Natural killer cell (primary cell): ENCODE data around the gene GIT2. TPM values are rescaled to one million over a fixed set of nuclear protein-coding genes. Genes with fewer than 3 reads are reported as not detected.
"Not testable (repeated sequence)": the region's sequence is repeated elsewhere in the genome, so short reads cannot be mapped to it uniquely, and the experiment has no call there.

Experiments used
- ATAC-seq, 3 donors: fragments of 150-1000 bp in 2 of 3; fragments of 200-7000 bp in 1 of 3; cut with Tn5 transposase; 1 replicate in 1 of 3; 2 replicates in 2 of 3; pipeline ENCODE4 v1.10.0; 2021; ENCODE audit warnings: mild to moderate bottlenecking in 2 of 3, moderate library complexity in 2 of 3
- DNase-seq, 2 donors: peaks; one replicate each; pipeline versions ENCODE4 v3.0.0 to v3.0.0-alpha.2; 2013 to 2021; ENCODE audit warnings: mixed read lengths in 1 of 2
- H3K27ac ChIP-seq: one replicate; pipeline ENCODE4 v1.5.1; 2013; ENCODE audit warnings: mild to moderate bottlenecking, low read length
- H3K27me3 ChIP-seq: one replicate; pipeline ENCODE4 v1.6.1; 2013; ENCODE audit warnings: low read length; ENCODE audit not compliant: control insufficient read depth, insufficient read depth
- H3K36me3 ChIP-seq: one replicate; pipeline ENCODE4 v1.6.1; 2013; ENCODE audit warnings: low read length; ENCODE audit not compliant: control insufficient read depth, insufficient read depth
- H3K4me1 ChIP-seq: one replicate; pipeline ENCODE4 v1.6.1; 2013; ENCODE audit warnings: low read length; ENCODE audit not compliant: control insufficient read depth, insufficient read depth
- H3K4me3 ChIP-seq: one replicate; pipeline ENCODE4 v1.5.1; 2013; ENCODE audit warnings: low read length
- H3K9me3 ChIP-seq: one replicate; pipeline ENCODE4 v1.6.1; 2013; ENCODE audit warnings: low read length; ENCODE audit not compliant: control insufficient read depth, insufficient read depth
- H3K27ac Mint-ChIP-seq, 2 donors: one replicate each; pipeline ENCODE4 v1.8.0; 2022; ENCODE audit warnings: mild to moderate bottlenecking in 2 of 2, mixed read lengths in 2 of 2, moderate library complexity in 1 of 2
- H3K27me3 Mint-ChIP-seq, 2 donors: one replicate each; pipeline ENCODE4 v1.8.0; 2022; ENCODE audit warnings: low read depth in 2 of 2, mixed read lengths in 2 of 2
- H3K36me3 Mint-ChIP-seq: one replicate; pipeline ENCODE4 v1.8.0; 2022; ENCODE audit warnings: mixed read lengths
- H3K4me1 Mint-ChIP-seq, 2 donors: one replicate each; pipeline ENCODE4 v1.8.0; 2022; ENCODE audit warnings: mixed read lengths in 2 of 2
- H3K4me3 Mint-ChIP-seq: one replicate; pipeline ENCODE4 v1.8.0; 2022; ENCODE audit warnings: mild to moderate bottlenecking, moderate library complexity, mixed read lengths
- H3K9me3 Mint-ChIP-seq, 2 donors: one replicate each; pipeline ENCODE4 v1.8.0; 2022; ENCODE audit warnings: mixed read lengths in 2 of 2
- WGBS: methylation state at CpG from one replicate; pipeline ENCODE4 v1.1.7; 2013; ENCODE audit warnings: missing lambda C conversion rate; ENCODE audit not compliant: insufficient coverage; 5-methylcytosine and 5-hydroxymethylcytosine counted together
- intact Hi-C: fragments of 100-400 bp; cut with micrococcal nuclease; formaldehyde crosslinking; loops from one replicate; pipeline ENCODE4 v1.14.2; 2022
- total RNA-seq, 4 donors: library from RNA; stranded (reverse); fragments of 120-200 nt in 1 of 4; gene quantifications; one replicate each; pipeline versions ENCODE4 v1.2.3 to v1.2.4, GENCODE V29; 2013 to 2022
- TF ChIP-seq, protein P1 (sequence below): fragments of 200-600 bp; IDR thresholded peaks from one replicate; pipeline ENCODE4 v1.8.0; 2022; ENCODE audit warnings: antibody characterized with exemption

The GIT2 gene
- total RNA-seq, 3 donors from 2014 or later (not counting 1 experiment from before 2014, with no cell fraction given): 98.8 to 118 (median 117) TPM

DNA sequence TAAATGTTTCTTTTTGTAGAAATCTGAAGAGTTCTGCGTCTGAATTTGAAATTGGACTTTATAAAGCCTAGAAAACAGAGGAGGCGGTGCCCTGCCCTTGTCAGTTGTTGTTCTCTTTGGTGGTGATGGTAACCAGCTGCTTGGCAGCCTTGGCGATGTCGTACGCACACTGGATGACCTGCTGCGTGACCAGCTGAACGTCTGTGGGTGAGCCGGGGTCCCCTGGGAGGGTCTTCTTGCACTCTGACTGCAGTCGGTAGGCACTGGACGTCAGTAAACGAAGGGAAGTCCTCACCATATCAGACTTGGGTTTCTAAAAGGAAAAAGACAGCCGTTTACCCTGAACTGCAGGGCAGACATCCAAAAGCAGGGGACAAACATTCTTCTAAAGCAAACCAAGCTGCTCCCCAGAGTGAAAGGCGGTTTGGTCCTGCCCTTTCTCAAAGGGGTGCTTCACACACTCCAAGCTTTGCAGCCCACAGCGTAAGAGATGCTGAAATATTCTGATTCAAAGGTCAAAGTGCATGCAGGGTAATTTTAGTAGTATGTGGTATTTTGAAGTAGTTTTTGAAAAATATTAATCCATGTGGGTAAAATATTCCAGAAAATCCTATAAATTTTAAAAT, 63.2 kb downstream of the GIT2 start:
- DNase-seq (no peak), ATAC-seq (no peak)
- H3K36me3 Mint-ChIP-seq: peaks cover 31% of the 10 kb centered on the region
- no peaks in the 10 kb centered on the region for H3K4me1 Mint-ChIP-seq
- intact Hi-C loops: no loop called here
- Histone ChIP-seq H3K9me3 (no peaks in the 10 kb centered on the region), H3K4me1 (no peaks in the 10 kb centered on the region), H3K27me3 (no peaks in the 10 kb centered on the region), H3K36me3 (peaks cover 64% of the 10 kb centered on the region), H3K27ac (no peak overlapping the region), H3K4me3 (no peak overlapping the region)
- TF ChIP-seq, protein P1, sequence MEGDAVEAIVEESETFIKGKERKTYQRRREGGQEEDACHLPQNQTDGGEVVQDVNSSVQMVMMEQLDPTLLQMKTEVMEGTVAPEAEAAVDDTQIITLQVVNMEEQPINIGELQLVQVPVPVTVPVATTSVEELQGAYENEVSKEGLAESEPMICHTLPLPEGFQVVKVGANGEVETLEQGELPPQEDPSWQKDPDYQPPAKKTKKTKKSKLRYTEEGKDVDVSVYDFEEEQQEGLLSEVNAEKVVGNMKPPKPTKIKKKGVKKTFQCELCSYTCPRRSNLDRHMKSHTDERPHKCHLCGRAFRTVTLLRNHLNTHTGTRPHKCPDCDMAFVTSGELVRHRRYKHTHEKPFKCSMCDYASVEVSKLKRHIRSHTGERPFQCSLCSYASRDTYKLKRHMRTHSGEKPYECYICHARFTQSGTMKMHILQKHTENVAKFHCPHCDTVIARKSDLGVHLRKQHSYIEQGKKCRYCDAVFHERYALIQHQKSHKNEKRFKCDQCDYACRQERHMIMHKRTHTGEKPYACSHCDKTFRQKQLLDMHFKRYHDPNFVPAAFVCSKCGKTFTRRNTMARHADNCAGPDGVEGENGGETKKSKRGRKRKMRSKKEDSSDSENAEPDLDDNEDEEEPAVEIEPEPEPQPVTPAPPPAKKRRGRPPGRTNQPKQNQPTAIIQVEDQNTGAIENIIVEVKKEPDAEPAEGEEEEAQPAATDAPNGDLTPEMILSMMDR: no peak
- 97% methylated on average over 14 of the region's 14 CpGs for WGBS
- H3K27me3 Mint-ChIP-seq: no peaks in the 10 kb centered on the region
- no peak overlapping the region for H3K27ac Mint-ChIP-seq
- no peaks in the 10 kb centered on the region for H3K9me3 Mint-ChIP-seq
- no peak overlapping the region for H3K4me3 Mint-ChIP-seq

DNA sequence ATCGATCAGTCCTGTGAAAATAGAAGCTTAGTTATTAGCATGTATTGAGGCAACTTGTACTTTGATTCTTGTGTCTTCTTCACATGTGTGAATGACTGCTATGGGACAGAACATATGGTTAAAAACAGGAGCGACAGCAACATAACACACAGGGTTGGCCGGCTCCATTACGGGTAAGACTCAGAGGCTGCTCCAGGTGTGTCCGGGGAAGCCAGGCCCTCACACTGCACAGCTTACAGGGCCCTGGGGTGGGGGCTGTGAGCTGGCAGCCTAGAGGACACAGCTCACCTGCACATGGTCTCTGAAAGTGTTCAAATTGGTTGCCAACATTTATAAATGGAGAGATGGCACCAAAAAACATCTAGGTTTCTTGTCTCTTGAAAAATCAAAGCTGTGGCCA, 65.0 kb downstream of the GIT2 start:
- Mint-ChIP-seq H3K27ac (no peak overlapping the region), H3K9me3 (no peaks in the 10 kb centered on the region), H3K4me1 (no peaks in the 10 kb centered on the region), H3K4me3 (no peak overlapping the region), H3K36me3 (peaks cover 28% of the 10 kb centered on the region), H3K27me3 (no peaks in the 10 kb centered on the region)
- H3K4me1 ChIP-seq: no peaks in the 10 kb centered on the region
- peaks cover 51% of the 10 kb centered on the region for H3K36me3 ChIP-seq
- H3K27ac ChIP-seq: no peak overlapping the region
- H3K4me3 ChIP-seq: no peak overlapping the region
- no peak for DNase-seq
- intact Hi-C loops: no loop called here
- no peak for ATAC-seq
- TF ChIP-seq, protein P1: no peak
- no peaks in the 10 kb centered on the region for H3K9me3 ChIP-seq
- 96% methylated on average over 5 of the region's 5 CpGs for WGBS
- H3K27me3 ChIP-seq: no peaks in the 10 kb centered on the region

DNA sequence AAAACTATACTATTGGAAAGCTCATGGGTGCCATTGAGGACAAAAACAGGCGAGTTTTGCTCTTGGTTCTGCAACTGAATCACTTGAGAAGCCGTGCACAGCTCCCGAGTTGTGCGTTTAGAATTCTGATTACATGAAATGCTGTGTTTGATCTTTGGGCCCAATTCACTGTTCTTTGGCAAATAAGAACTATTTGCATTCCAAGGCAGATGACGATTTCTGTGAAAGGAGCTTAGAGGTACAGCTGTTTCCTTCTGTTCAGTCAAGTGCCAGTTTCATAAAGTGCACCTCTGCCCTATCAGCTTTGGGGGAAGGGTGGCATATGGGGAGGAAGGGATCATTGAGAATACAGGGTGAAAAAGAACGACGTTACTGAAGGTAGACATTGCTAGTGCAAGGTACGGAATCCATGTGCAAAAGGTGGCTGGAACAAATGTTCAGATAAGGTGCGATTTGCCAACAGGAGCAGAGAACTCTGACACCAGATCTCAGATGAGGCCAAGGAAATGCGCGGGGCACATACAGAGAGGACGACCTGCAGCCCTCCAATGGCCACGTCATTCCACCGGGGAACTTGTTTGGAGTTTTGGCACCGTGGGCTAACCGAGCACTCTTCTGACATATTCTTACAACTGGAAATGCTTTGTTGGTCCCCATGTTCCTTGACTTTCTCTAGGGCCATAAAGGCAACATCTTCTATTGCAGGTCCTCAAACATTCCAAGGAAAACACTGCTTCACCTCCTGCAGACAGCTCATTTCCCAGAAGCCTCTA, 66.0 kb downstream of the GIT2 start:
- intact Hi-C loops: no loop called here
- peaks cover 23% of the 10 kb centered on the region for H3K36me3 Mint-ChIP-seq

DNA sequence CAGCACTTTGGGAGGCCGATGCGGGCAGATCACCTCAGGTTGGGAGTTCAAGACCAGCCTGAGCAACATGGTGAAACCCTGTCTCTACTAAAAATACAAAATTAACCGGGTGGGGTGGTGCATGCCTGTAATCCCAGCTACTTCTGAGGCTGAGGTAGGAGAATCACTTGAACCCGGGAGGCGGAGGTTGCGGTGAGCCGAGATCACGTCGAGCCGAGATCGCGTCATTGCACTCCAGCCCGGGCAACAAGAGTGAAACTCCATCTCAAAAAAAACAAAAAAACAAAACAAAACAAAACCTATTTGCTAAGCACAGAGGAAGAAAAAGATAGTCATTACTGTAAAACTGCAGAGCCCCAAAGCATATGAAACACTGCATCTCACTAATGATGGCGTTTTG, 66.8 kb downstream of the GIT2 start:
- H3K4me1 Mint-ChIP-seq, H3K4me3 ChIP-seq, H3K4me3 Mint-ChIP-seq, H3K27me3 ChIP-seq, H3K4me1 ChIP-seq, H3K27me3 Mint-ChIP-seq, H3K27ac ChIP-seq, H3K9me3 ChIP-seq, DNase-seq, intact Hi-C loops, H3K9me3 Mint-ChIP-seq, H3K27ac Mint-ChIP-seq, ATAC-seq: not testable (repeated sequence)
- H3K36me3 ChIP-seq: peaks cover 41% of the 10 kb centered on the region
- WGBS: 98% methylated on average over 14 of the region's 14 CpGs
- peaks cover 23% of the 10 kb centered on the region for H3K36me3 Mint-ChIP-seq

More for the DNA sequence above, 66.0 kb downstream of the GIT2 start:
- Histone ChIP-seq H3K27me3 (no peaks in the 10 kb centered on the region), H3K4me3 (no peak overlapping the region), H3K9me3 (no peaks in the 10 kb centered on the region), H3K27ac (no peak overlapping the region), H3K36me3 (peaks cover 46% of the 10 kb centered on the region), H3K4me1 (no peaks in the 10 kb centered on the region)
- no peak overlapping the region for H3K4me3 Mint-ChIP-seq
- TF ChIP-seq, protein P1: no peak
- H3K9me3 Mint-ChIP-seq: no peaks in the 10 kb centered on the region
- no peaks in the 10 kb centered on the region for H3K27me3 Mint-ChIP-seq
- WGBS: 92% methylated on average over 16 of the region's 16 CpGs
- peak overlapping the region in 1 of 2 donors; percentile 51 for H3K27ac Mint-ChIP-seq
- ATAC-seq (no peak), DNase-seq (no peak)
- no peaks in the 10 kb centered on the region for H3K4me1 Mint-ChIP-seq
